NCI-H1092 treated with DMSO at 0.1 percent for 48 hours (cell line): ENCODE measurements around the gene FKBP4.

ENCODE experiments used
- DNase-seq: peaks from one replicate; lab custom pipeline; 2025; lab: John Stamatoyannopoulos, UW

The FKBP4 gene

DNA sequence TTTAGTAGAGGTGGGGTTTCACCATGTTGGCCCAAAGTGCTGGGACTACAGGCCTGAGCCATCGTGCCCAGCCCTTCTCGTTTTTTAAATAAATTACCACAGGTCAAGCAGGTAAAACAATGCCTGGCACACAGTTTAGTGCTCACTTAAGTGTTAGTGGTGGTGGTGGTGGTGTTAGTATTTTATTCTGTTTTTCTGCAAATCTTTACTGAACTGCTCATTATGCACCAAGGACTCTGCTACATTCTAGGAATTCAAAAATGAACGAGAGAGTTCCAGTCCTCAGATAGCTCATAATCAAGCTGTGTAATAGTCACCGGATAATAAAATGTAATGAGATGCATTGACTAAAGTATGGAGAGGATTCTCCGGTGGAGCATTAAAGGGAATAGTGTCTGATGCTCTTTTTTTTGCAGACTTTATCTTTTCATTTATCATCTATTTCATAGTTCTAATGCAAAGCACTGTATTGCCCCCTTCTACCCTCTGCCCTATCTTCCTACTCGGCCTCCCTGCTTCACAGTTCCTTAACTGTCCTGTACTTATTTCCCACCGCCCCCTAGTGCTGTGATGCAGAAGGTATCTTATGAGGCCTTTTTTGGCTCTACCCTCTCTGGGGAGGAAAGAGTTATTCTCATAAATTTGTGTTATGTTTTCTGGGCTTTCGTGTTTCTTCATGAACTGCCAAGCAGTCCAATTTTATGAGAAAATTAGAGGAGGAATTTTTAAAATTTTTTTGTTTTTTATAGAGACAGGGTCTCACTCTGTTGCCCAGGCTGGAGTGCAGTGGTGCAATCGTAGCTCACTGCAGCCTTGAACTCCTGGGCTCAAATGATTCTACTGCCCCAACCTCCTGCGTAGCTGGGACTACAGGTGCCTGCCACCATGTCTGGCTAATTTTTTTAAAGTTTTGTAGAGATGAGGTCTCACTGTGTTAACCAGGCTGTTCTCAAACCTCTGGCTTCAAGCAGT is 18.7 kb downstream of the FKBP4 start:
- DNase-seq: peak; percentile 81

DNA sequence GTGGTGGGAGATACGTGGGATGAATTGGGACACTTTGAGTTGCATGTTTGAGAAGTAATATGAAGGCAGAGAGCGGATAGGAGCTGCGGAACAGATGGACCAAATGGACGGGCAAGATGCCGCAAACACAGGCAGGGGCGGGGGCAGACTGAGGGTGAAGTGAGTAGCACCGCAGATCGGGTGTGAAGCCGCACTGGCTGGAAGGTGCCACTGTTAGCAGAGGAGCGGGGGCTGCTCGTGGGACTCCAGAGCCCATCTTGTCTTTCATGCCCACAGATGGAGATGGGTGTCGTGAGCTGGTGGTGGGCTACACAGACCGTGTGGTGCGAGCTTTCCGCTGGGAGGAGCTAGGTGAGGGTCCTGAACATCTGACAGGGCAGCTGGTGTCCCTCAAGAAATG is 25.0 kb downstream of the FKBP4 start:
- DNase-seq: no peak

DNA sequence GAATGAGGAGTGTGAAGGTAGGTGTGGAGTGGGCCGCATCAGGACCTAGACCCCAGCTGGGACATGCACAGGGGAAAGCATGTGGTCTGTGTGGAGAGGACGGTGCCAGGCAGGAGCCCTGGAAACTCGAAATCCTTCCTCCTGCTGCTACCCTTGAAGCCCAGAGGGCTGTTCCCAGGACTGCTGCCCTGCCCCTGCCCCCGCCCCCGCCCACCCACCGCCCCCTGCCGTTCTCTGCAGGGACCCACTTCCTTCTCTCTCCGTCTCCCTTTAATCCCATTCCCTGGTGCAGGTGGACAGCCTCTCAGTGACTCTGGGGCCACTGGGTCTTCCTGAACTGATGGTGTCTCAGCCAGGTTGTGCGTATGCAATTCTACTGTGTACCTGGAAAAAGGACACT is 25.7 kb downstream of the FKBP4 start:
- no peak for DNase-seq

DNA sequence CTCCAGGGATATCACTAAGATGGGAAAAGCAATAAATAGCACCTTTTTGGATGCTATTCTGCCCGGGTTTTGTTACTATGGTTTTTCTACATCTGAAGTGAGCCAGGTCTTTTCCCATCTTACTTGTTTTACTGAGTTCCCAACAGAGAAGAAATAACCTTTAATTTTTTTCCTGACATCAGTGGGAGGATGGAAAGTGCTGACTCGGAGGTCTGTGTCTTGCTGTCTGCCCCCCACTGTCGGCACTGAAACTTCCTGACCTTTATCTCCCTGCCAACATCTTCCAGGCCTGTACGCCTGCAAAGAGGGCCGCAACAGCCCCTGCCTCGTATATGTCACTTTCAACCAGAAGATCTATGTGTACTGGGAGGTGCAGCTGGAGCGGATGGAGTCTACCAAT is 28.7 kb downstream of the FKBP4 start:
- no peak for DNase-seq

DNA sequence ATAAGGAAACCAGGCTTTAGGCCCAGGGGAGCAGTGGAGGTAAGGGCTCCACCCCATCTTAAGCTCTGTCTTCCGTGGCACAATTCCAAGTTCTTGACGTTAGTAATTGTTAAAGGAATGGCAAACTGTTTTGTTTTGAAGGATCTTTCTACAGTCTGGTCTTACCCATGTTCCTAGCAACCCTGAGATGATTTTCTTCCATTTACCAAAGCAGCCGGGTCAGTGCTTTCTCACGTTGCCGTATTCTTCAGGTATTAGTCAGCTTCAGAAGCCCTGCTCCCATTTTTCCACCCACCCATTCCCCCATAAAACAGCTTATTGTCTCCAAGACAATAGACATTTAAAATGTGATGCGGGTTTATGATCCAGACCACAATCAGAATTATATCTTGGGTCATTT is 29.8 kb downstream of the FKBP4 start:
- no peak for DNase-seq

DNA sequence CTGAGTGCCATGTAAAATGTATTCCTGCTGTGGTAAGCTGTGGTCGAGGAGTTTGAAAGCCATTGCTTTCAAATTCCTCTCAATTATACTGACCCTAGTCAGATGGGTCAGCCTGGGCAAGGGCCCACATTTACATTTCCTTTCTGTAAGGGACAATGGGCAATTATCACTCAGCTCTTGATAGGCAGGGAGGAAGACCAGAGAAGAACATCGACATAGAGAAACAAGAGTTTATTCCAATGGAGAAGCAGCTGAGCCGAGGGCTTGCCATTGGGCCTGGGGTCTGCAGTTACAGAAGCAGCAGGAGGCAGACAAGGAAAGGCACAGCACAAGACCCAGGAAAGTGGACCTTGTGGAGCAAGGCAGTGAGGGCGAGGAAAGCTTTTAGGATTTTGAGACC is 30.4 kb downstream of the FKBP4 start:
- DNase-seq: no peak

DNA sequence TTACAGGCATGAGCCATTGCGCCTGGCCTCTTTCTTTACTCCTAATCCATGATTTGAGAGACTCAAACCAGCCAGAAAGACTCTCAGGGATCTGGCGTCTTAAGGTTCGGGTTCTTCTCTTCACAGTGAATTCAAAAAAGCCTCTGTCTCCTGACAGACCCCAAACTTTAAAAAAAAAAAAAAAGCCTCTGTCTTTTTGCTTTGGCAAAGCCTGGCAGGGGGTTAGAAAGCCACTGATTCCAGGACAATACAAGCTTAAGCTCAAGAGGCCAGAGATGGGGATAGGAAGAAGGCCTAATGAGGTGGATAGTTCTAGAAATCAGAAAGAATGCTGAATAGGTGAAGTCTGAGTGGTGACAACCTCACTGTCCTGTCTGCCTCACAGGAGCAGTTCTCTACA is 31.3 kb downstream of the FKBP4 start:
- no peak for DNase-seq

DNA sequence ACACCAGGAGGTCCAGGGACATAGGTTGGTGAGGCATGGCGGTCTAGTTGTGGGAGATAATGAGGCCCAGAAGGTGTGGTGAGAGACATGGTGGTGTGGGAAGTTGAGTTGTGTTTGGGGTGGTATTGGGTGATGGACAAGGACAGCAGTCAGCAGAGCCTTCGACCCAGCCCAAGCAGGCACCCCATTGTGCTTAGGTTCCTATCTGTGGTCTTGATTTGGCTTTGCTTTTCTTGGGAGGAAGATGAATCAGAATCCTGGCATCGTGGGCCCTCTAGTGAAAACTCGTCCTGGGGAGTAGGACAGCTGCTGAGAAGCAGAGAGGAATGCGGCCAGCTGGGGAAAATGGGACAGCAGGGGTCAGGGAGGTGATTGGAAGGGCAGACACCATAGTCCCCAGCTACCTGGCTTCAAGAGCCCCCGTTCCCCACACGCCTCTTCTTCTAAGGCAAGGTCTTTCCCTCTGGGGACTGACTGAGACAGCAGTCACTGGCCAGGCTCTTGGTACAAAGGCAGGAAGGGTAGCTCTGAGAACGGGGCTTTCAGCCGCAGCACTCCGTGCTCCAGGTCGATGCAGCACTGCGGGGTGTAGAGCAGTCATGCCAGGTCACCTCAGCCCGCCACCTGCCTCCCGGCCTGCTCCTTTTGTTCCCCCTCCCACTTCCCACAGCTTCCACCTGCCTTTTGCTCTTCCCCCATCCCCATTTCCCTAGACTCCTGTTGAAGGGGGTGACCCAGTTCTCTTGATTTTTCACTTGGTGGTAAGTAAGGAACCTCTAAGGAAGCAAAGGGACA is 32.1 kb downstream of the FKBP4 start:
- no peak for DNase-seq

DNA sequence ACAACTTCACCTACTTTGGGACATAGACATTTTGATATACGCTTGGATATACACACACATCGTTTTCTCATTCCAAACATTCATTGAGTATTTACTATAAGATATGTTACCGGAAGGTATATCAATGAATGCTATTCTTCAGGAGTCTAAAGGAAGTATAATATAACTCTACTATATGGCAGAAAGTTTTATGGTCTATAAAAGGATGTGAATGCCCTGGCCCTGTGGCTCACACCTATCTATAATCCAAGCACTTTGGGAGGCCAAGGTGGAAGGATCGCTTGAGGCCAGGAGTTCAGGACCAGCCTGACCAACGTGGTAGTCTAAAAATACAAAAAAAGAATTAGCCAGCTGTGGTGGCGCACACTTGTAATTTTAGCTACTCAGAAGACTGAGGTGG is 34.5 kb downstream of the FKBP4 start:
- no peak for DNase-seq

DNA sequence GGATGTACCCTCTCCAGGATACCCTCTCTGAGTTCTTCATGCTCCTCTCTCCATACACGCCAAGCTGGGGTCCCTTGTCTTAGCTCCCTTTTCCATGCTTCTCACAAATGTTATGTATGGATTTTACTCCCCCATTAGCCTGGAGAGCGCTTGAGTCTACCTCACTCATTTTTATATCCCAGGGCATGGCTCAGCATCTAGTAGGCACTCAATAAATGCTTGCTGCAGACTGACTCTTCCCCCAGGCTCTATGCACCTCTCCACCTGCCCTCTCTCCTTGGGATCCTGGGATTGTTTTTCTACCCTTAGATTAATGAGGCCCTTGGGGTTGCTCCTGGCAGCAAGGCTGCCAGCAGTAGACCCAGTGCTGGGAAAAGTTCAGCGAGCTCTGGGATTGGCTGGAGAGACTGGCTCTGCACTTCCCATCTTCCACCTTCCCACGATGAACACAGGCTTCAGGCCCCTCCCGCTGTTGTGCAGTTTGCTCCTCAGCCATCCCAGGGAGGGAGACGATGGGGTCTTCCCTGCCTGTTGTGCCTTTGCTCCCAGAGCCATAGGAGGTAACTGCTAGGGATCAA is 37.9 kb downstream of the FKBP4 start:
- no peak for DNase-seq

DNA sequence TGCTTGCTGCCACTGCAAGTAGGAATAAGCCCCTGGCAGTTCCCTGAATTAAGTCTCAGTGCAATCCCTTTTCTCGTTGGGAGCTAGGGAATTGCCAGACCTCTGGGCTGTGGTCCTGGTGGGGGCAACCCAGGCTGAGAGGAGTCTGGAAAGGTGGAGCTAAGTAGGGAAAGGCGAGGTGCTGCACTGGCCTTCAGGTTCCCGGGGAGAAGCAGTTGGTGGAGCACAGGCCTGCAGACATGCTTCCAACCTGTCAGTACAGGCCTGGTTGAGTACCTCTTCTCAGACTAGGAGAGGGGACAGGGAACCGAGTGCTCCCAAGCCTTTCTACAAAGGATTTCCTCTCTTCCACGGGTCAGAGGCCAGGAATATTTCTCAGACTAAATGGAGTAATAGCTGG is 38.6 kb downstream of the FKBP4 start:
- no peak for DNase-seq

DNA sequence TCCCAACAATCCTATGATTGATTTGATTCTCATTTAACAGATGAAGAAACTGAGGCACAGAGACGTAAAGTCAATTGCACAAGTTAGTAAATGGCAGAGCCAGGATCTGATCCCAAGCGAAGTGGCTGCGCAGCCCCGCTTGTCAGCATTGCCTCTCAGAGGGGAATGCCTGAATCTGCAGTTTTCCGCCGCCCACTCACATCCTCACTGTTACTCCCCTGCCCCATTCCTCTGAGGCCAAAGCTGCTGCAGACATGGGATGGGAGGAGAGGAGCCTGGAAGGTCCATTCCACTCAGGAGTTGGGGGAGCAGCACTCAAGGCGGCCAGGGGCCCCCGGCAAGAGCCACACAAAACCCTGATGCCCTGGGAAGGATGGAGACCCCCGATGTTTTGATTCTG is 39.0 kb downstream of the FKBP4 start:
- DNase-seq: no peak

DNA sequence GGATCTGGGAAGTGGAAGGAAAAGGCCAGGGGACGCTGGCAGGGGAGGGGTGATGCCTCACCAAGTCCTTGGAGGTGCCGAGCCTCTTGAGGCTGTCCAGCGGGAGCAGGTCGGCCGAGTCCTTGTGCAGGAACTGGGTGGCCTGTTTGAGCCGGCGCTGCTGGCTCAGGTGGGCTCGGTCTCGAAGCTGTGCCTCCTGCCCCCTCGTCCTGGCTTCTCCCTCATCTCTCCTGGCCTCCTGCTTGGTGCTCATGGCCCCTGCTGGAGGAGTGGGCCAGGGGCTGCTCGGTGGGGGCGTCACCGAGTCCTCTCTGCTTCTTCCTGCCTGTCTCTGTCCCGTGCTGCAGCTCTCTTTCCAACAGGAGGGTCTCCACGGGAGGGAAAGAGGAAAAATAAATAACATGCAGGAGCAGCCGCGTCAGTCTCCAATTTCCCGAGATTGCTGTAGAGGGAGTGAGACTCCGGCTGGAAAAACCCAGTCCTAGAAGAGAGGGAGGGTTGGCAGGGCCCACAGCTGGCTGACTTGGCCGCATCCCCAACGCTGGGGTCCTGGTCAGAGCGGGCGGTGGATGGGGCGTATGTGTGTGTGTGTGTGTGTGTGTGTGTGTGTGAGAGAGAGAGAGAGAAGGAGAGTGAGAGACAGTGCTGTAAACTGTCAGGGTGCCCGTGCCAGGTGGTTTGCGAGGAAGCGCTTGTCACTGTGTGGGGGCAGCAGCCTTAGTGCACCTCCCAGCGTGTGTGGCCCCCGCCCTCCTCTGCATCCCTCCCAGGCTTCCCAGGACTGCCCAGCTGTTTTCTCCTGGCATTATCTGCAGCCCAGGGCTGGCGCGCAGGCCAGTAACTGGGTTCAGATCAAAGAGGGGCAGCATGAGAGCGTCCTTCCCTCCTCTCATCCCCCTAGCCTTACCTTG is 40.1 kb downstream of the FKBP4 start, which contains the start of gene NRIP2:
Gene NRIP2, minus strand, starts transcription at position 455 of the 911 bp plus-strand sequence. Its CDS starts 52 bp downstream, at position 403.
- peak; percentile 75 for DNase-seq

DNA sequence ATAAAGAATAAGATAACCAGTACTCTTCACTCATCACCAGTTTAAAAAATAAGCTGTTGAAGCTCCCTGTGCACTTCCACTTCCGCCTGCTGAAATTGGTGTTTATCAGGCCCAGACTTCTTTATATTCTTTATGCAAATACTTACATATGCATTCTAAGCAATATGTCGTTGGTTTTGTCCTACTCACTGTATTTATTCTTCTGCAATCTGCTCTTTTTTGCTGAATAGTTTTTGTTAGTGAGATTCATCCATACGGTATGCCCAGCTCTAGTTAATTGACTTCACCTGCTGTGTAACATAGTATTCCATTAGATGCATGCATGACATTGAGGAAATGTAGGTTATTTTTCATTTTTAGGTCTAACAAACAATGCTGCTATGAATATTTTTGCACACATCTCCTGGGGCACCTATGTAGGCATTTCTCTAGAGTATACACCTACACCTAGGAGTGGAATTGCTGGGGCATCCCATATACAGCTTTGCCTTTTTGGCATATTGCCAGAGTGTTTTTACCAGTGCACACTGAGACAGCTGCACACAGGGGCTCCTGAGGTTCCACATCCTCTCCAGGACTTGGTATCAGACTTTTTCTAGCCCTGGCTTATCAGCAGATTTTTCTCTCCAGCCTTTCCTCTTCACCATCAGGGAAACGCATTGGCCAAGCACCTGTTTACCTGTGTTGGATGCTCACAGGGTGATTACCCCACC is 41.1 kb downstream of the FKBP4 start:
- DNase-seq: no peak

DNA sequence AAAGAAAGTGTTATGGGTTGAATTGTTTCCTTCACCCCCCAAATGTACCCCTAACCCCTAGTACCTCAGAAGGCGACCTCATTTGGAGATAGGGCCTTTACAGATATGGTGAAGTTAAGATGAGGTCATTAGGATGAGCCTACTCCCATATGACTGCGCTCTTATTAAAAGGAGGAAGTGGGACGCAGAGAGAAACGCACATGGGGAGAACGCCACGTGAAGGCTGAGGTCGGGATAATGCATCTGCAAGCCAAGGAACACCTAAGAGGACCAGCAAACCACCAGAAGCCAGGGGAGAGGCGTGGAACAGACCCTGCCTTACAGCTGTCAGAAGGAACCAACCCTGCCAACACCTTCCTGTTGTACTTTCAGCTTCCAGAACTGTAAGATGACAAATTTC is 41.8 kb downstream of the FKBP4 start:
- no peak for DNase-seq

DNA sequence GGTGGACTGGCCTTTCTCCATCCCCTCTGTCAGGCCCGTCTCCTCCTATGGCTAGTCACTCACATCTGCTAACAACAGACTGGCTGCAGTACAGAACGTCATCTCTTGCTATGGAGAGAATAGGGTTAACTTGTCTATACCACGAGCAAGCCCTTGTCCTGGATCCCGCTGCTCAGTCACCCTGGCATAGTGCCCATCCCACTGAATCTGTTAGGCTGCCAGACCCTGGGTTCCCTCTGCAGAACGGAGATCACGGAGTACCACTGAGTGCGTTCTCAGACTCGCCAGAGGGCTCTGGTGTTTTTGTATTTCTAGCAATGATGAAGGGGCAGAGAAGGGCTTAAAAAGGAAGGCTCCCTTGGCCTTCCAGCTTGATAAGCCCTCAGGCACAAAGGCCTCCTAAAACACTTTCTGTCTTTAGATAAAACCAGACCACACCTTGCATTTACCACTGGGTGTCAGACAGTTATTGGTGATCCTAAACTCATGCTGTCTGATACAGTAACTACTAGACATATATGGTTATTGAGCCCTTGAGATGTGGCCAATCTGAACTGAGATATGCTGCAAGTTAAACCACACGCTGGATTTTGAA is 46.4 kb downstream of the FKBP4 start:
- peak; percentile 29 for DNase-seq

DNA sequence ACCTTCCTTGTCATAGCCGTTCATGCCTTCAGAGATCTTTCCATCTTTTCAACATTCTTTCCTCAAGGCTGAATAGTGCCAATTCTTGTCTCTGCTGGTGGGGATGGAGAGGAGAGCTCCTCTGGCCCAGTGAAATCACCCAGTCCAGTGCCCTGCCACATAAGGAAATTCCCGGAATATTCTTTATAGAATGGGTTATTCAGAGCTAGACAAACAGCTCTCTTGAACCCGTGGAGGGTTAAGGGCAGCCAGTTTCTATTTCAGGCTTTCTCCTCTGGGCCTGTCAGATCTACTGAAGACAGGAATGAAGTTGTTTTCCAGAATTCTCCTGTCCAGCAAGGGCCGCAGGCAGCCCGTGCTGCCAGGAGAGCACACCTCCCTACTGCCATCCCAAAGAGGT is 48.2 kb downstream of the FKBP4 start:
- DNase-seq: no peak

DNA sequence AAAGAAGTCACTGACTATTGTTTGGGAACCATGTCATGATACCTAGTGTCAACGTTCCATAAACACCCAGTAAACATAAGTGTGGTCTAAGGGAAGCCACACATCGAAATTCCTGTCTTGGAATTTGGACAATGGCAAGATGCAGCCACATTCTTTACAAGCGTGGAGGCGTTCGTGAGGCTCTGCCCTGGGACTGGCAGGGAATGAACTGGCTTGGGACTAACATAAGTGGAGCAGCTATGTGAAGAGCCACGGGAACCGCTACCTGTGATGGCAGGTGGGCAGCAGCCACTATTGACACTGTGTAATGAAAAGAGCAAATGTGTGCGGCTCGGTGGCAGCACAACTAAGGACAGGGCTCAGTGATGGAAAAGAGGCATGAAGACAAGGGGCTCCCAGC is 50.0 kb downstream of the FKBP4 start:
- DNase-seq: no peak

DNA sequence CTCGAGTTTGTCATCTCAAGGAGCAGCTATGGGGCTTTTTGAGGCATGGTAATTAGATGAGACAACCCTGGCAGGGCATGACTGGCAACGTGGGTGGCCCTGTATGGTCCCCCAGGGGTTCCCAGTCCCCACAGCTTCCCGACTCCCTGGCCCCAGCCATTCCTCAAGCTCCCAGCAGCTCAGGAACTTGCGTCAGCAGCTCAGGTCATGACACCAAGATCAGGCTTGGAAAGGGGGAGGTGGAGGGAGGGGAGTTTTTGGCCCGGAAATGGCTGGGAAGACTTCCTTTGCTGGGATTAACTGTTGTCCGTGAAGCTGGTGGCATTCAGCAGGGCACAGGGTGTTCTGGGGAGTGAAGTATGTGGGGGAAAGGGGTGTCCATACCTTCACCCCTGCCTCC is 50.5 kb downstream of the FKBP4 start:
- DNase-seq: no peak

DNA sequence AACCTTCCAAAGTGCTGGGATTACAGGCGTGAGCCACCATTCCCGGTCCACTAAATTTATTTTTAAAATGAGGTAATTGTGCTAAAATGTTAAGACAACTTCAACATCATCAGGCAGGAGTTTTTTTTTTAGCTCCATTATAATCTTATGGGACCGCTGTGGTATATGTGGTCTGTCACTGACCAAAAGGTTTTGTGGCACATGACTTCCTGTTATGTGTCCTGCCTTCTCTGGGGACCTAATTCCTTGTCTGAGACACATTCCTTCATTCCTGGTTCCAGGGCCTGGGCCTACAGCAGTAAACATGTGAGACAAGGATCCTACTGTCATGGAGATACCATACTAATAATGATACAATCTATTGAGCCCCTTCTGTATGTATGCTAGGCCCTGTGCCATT is 57.2 kb downstream of the FKBP4 start:
- no peak for DNase-seq

DNA sequence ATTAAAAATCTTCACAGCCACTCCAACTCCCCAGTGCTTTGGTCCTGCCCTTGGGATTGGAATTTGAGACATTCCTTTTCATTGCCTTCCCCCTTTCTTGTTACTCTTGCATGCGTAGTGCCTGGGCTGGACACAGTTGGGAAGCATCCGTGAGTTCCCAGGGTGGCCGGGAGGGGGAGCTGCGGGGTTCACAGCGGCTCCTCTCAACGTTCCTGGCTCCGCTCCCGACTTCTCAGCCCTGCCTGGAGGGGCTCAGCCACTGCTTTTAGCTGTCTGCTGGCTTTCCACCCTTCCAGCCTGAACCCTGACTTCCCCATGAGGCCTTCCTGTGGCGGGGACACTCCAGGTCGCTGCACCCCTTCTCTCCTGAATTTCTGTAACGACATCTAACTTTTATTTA is 58.9 kb downstream of the FKBP4 start:
- DNase-seq: peak; percentile 76
